Epithelial cell of proximal tubule (primary cell): Measurements from ENCODE around the gene ATP11A. TPM values are rescaled to one million over a fixed set of nuclear protein-coding genes. Genes with fewer than 3 reads are reported as not detected.

Source experiments
- DNase-seq: peaks from one replicate; pipeline ENCODE4 v3.0.0-alpha.2; 2011; ENCODE audit warnings: low read depth
- H3K4me3 ChIP-seq: 2 replicates; pipeline ENCODE4 v1.5.1; 2011; ENCODE audit warnings: low read depth, mild to moderate bottlenecking, low read length
- total RNA-seq: library from RNA; depleted of rRNA; stranded (reverse); fragments of >200 nt; gene quantifications from 2 replicates; pipeline ENCODE4 v1.2.3, GENCODE V29; 2015
- TF ChIP-seq, protein P1 (sequence below): conservative IDR thresholded peaks from 2 replicates; pipeline ENCODE4 v1.5.1; 2012; ENCODE audit warnings: low read depth, mild to moderate bottlenecking, low read length

The ATP11A gene
- total RNA-seq, 1 donor from 2014 or later = 27.2 TPM

DNA sequence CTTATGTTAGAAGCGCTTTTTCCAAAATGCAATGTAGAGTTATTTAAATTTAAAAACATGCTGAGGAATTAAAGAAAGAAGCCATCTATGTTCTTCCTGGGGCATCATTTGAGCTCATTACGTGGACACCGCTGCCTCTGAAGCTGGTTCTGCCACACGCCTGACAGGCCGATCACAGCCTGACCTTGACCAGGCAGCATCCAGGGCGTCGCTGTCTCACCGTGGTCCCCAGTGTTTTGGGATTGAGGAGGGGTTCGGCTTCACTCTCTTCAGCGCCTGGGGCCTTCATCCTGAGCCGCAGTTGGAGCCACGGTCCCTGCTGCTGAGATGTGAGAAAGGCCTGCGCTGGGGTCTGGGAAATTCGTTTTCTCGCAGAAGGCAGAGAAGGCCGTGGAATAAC lies 64.0 kb downstream of the ATP11A start:
- no peak for DNase-seq
- TF ChIP-seq, protein P1, sequence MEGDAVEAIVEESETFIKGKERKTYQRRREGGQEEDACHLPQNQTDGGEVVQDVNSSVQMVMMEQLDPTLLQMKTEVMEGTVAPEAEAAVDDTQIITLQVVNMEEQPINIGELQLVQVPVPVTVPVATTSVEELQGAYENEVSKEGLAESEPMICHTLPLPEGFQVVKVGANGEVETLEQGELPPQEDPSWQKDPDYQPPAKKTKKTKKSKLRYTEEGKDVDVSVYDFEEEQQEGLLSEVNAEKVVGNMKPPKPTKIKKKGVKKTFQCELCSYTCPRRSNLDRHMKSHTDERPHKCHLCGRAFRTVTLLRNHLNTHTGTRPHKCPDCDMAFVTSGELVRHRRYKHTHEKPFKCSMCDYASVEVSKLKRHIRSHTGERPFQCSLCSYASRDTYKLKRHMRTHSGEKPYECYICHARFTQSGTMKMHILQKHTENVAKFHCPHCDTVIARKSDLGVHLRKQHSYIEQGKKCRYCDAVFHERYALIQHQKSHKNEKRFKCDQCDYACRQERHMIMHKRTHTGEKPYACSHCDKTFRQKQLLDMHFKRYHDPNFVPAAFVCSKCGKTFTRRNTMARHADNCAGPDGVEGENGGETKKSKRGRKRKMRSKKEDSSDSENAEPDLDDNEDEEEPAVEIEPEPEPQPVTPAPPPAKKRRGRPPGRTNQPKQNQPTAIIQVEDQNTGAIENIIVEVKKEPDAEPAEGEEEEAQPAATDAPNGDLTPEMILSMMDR = no peak

DNA sequence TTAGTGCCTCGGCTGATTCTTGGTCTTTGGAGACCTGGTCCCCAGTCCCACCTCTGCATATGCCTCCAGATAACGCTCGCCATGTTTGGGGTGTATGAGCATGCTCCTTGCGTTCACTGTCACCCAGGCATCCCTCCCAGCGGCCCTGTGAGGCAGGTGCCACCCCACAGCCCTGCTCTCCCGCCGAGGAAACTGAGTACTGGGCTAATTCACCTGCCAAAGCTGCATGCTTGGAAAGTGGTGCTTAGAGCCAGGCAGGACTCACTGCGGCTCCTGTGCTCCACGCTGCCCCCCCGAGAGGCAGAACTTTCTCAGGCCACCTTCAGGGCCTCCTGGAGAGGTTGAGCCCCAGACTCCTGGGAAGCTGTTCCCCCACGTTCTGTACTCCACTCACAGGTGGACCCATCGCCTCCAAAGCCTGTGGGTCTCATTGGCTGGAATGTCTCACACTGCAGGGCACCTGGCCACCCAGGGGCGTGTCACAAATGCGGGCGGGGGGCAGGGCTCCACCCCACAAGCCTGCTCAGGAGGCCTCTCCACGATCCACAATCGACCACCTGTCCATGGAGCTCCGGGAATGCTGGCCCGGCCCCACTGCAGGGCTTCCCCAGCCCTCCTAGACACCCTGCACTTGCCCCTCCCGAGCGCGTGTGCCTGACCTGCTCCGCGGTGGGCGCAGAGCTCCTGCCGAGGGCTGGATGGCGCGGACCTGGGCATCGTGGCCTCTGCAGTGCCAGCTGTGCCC lies 64.6 kb downstream of the ATP11A start:
- TF ChIP-seq, protein P1 = no peak
- no peak for DNase-seq
- no peak overlapping the region for H3K4me3 ChIP-seq

More for the DNA sequence above, 64.0 kb downstream of the ATP11A start:
- no peak overlapping the region for H3K4me3 ChIP-seq

DNA sequence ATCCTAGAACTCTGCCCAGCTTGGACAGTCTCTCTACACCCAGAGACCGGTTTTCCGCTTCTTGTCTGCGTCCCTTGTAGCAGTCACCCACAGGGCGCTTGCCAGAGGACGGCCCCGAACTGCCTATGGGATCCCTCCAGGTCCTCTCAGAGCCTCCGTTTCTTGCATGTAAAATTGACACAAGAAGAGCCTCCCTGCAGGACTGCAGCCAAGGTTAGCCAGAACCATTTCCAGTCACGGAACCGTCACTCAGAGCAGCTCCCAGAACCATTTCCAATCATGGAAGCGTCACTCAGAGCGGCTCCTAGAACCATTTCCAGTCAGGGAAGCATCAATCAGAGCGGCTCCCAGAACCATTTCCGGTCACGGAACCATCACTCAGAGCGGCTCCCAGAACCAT lies 65.5 kb downstream of the ATP11A start:
- TF ChIP-seq, protein P1 = no peak
- no peak for DNase-seq
- no peak overlapping the region for H3K4me3 ChIP-seq

DNA sequence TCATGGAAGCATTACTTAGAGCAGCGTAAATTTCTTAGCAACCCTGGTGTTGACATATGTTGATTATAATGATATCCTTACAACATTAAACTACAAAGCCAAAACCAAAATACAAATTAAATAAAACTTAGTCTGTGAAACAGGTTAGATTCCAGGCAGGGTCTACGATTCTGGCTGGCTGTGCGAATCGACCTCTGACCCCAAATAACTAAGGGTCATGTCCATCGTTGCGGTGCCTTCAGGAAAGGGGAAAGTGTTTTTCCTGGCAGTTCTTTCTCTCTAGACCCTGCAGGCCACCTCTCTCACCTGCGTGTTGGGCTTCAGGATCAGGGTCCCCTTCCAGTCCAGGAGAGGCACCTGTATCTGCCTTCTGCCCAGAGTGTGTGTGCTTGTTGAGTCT lies 66.2 kb downstream of the ATP11A start:
- no peak for DNase-seq
- TF ChIP-seq, protein P1 = no peak
- no peak overlapping the region for H3K4me3 ChIP-seq

DNA sequence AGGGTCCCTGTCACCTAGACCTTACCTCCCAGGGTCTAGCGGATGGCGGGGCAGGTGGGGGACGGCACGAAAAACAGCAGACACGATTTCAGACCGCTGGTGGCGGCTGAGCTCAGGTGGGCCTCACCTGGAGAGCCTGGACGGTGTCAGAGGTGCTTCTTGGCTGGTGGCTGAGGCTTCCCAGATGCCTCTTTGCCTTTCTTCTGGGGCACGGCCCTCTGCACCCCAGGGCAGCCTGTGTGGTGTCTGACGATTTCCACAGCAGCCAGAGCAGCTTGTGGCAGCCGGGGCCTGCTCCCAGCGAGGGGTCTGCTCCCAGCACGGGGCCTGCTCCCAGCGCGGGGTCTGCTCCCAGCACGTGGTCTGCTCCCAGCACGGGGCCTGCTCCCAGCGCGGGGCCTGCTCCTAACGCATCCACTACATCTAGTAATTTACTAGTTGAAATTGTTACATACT lies 66.7 kb downstream of the ATP11A start:
- TF ChIP-seq, protein P1 = no peak
- H3K4me3 ChIP-seq = no peak overlapping the region
- no peak for DNase-seq

DNA sequence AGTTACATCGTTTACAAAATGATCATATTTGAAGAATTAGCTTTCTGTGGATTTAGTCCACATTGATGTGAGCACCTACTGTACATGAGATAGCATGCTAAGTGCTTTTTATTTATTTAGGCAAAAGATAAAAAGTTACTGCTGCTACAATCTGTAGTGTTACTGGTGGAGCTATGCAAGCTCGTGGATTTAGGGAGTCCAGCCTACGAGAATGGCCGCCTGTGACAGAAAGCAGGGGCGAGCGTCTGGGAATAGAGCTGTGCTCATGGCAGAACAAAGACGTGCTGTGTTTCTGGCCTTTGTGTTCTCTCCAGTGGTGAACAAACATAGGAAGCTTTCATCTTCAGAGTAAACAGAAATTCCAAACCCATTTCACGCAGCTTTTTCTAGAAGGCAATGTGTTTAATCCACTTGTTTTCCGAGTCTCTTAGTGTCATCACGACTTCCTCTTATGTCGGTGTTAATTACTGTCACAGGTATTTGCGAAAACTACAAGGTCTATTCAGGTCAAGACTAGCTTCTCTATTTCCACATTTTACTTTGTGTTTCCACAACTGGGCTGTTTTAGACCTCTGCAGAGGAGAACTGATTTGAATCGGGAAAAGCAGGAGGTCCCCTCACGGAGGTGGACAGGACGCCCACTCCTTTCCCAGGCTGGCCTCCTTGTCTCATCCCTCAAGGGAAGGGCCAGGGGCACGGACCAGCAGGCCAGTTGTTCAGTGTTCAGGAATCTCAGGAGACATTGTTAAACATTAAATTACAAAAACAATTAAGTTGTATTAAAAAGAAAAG lies 67.3 kb downstream of the ATP11A start:
- H3K4me3 ChIP-seq = no peak overlapping the region
- TF ChIP-seq, protein P1 = no peak
- DNase-seq = no peak
